K562 (cell line): ENCODE measurements around the gene VAMP4. TPM values are rescaled to one million over a fixed set of nuclear protein-coding genes. Genes with fewer than 3 reads are reported as not detected.

Experiments
- COPS2 ChIP-seq: fragments of 450-650 bp; conservative IDR thresholded peaks from 2 replicates; pipeline ENCODE4 v1.6.1; 2016; ENCODE audit warnings: mild to moderate bottlenecking, moderate library complexity
- DEAF1 ChIP-seq: fragments of 450-650 bp; formaldehyde crosslinking; IDR thresholded peaks from 2 replicates; pipeline ENCODE4 v1.4.0; 2020; ENCODE audit warnings: mild to moderate bottlenecking, moderate library complexity
- DIDO1 ChIP-seq: fragments of 450-650 bp; IDR thresholded peaks from 2 replicates; pipeline ENCODE4 v1.6.1; 2016; ENCODE audit warnings: low read depth, missing biosample characterization, missing genetic modification characterization
- ETS2 ChIP-seq: IDR thresholded peaks from 2 replicates; pipeline ENCODE4 v1.6.1; 2016; ENCODE audit warnings: borderline replicate concordance, missing genetic modification characterization, mild to moderate bottlenecking, moderate library complexity, missing compliant biosample characterization; ENCODE audit not compliant: poor library complexity, severe bottlenecking
- FOXM1 ChIP-seq, 2 experiments: fragments of 450-650 bp in 1 of 2; sonication (generic) in 1 of 2; formaldehyde crosslinking in 1 of 2; IDR thresholded peaks; 2 replicates each; pipeline versions ENCODE4 v1.6.1 to v1.9.0; 2017 to 2022; ENCODE audit warnings: low read depth in 2 of 2, mild to moderate bottlenecking in 2 of 2, missing genetic modification reagents in 1 of 2, moderate library complexity in 1 of 2
- GTF3C2 ChIP-seq: IDR thresholded peaks from 3 replicates; pipeline ENCODE4 v1.6.1; 2011; ENCODE audit warnings: borderline replicate concordance, mild to moderate bottlenecking, moderate library complexity; ENCODE audit not compliant: insufficient read length; ENCODE audit errors: extremely low read depth
- MBD2 ChIP-seq: sonication (generic); IDR thresholded peaks from 2 replicates; pipeline ENCODE4 v1.6.1; 2016; ENCODE audit warnings: low read depth, borderline replicate concordance
- NONO ChIP-seq, 2 experiments: fragments of 200-400 bp in 1 of 2; fragments of 450-650 bp in 1 of 2; formaldehyde crosslinking in 1 of 2; IDR thresholded peaks; 2 replicates each; pipeline ENCODE4 v1.6.1; 2017; ENCODE audit warnings: low read depth in 2 of 2, mild to moderate bottlenecking in 2 of 2, moderate library complexity in 2 of 2, low read length in 1 of 2
- NR2C1 ChIP-seq, 2 experiments: fragments of 450-650 bp; IDR thresholded peaks; 2 replicates each; pipeline ENCODE4 v1.6.1; 2017; ENCODE audit warnings: mild to moderate bottlenecking in 2 of 2, antibody characterized with exemption in 1 of 2, inconsistent platforms in 1 of 2, missing compliant biosample characterization in 1 of 2, missing genetic modification characterization in 1 of 2
- PTRF ChIP-seq: fragments of 450-650 bp; IDR thresholded peaks from 2 replicates; pipeline ENCODE4 v1.6.1; 2016; ENCODE audit warnings: mild to moderate bottlenecking, missing genetic modification characterization, missing compliant biosample characterization
- RAD51 ChIP-seq: fragments of 450-650 bp; IDR thresholded peaks from 2 replicates; pipeline ENCODE4 v1.7.1; 2016; ENCODE audit warnings: low read depth, mild to moderate bottlenecking, borderline replicate concordance
- RCOR1 ChIP-seq, 2 experiments: IDR thresholded peaks; 2 replicates each; pipeline ENCODE4 v1.6.1; 2012; ENCODE audit warnings: low read depth in 2 of 2, low read length in 2 of 2, borderline replicate concordance in 1 of 2, improper control_type of control experiment in 1 of 2
- THAP12 ChIP-seq: fragments of 250-450 bp; sonication (Bioruptor Pico); IDR thresholded peaks from 2 replicates; pipeline ENCODE4 v1.9.0; 2021; ENCODE audit warnings: mild to moderate bottlenecking, inconsistent platforms
- ZFP30 ChIP-seq: fragments of 250-450 bp; sonication (Bioruptor Pico); IDR thresholded peaks from 2 replicates; pipeline ENCODE4 v1.8.0; 2022; ENCODE audit warnings: moderate library complexity, mild to moderate bottlenecking, inconsistent platforms, borderline replicate concordance
- polyA plus RNA-seq, 8 experiments: library from polyadenylated mRNA; depleted of rRNA in 4 of 8; stranded (reverse) in 5 of 8; unstranded in 3 of 8; fragments of >200 nt; fragmentation: Nextera tagmentation in 2 of 8; fragmentation: Illumina TruSeq in 1 of 8; extraction: Ambion mirVana in 2 of 8; extraction: Trizol in 1 of 8; gene quantifications; 2 replicates each; pipeline versions ENCODE4 v1.2.1 to v1.2.3, GENCODE V29; 2011 to 2014; ENCODE audit warnings: inconsistent platforms in 1 of 8, missing spikeins in 1 of 8
- total RNA-seq, 7 experiments: library from RNA; depleted of rRNA in 6 of 7; stranded (reverse); fragments of >200 nt in 6 of 7; fragmentation: Illumina TruSeq in 2 of 7; extraction: Trizol in 2 of 7; gene quantifications; 2 replicates each; pipeline versions ENCODE4 v1.2.1 to v1.2.3, GENCODE V29; 2011 to 2021; ENCODE audit warnings: low replicate concordance in 1 of 7

The VAMP4 gene
- total and polyA plus RNA-seq, 9 of the 15 experiments (the other 6 are each of a cell fraction or from before 2014, with no cell fraction given) = 3.3 to 21.4 (median 11.9) TPM

GRCh38 chr1:171781176-171781875 lies 39.5 kb upstream of the VAMP4 start, which contains the start of gene METTL13 (continued):
- TF ChIP-seq DEAF1 (peak; percentile 71), RAD51 (0 out of 2 replicates have a peak, but pooled peaks have one; percentile 46), ZFP30 (no peak), PTRF (no peak), NR2C1 (IDR thresholded peaks at IDR 0.05) (peak; percentile 96), NR2C1 (tag; IDR thresholded peaks at IDR 0.05) (peak; percentile 96), ETS2 (tag) (no peak), MBD2 (peak; percentile 98), COPS2 (no peak), RCOR1 (IDR thresholded peaks at IDR 0.05; ENCODE audit: borderline replicate concordance in 1 of 2, low read depth in 2 of 2, low read length in 2 of 2) (0 out of 4 replicates have a peak, but pooled peaks of 1 of the 2 experiments have one; percentile 71), GTF3C2 (no peak), THAP12 (CRISPR knock-in tag) (no peak), NONO (IDR thresholded peaks at IDR 0.05; ENCODE audit: low read depth in 2 of 2, low read length in 1 of 2) (no peak), FOXM1 (IDR thresholded peaks at IDR 0.05; ENCODE audit: low read depth) (peak; percentile 96), FOXM1 (CRISPR knock-in tag; IDR thresholded peaks at IDR 0.05; ENCODE audit: low read depth) (peak; percentile 92), DIDO1 (tag) (peak; percentile 76)
